B cell (primary cell): ENCODE results near the gene POMP.

Source experiments
- CTCF ChIP-seq: fragments of 200-600 bp; IDR thresholded peaks from one replicate; pipeline ENCODE4 v1.8.0; 2022; ENCODE audit warnings: antibody characterized with exemption, mild to moderate bottlenecking
- EZH2 ChIP-seq: IDR thresholded peaks from 2 replicates; pipeline ENCODE4 v1.6.1; 2012; ENCODE audit warnings: borderline replicate concordance, low read depth, mild to moderate bottlenecking, moderate library complexity, low read length; ENCODE audit not compliant: insufficient read depth, poor library complexity, severe bottlenecking

GRCh38 chr13:28685892-28686291 lies 27.0 kb downstream of the POMP start:
- TF ChIP-seq CTCF, result no peak
- TF ChIP-seq EZH2, result no peak
